A673 (cell line): ENCODE results near the gene DYNLT1. TPM values are rescaled to one million over a fixed set of nuclear protein-coding genes. Genes with fewer than 3 reads are reported as not detected.

Experiments
- BruUV-seq: library from RNA; stranded (reverse); fragments of 400-500 nt; replicated peaks from 2 replicates; lab custom pipeline; 2021; lab: Mats Ljungman, UMichigan
- CTCF ChIA-PET: fragments of 300-600 bp; sonication (Branson Sonifier 250); formaldehyde crosslinking; loops from one replicate; lab custom pipeline; 2022; ENCODE audit warnings: antibody characterized with exemption; lab: Charles Lee
- POLR2A ChIA-PET: fragments of 300-600 bp; sonication (Branson Sonifier 250); formaldehyde crosslinking; loops from one replicate; lab custom pipeline; 2022; ENCODE audit warnings: antibody characterized with exemption; ENCODE audit not compliant: low non-redundant PET; lab: Charles Lee
- DNase-seq: peaks from one replicate; pipeline ENCODE4 v3.0.0-alpha.2; 2015; ENCODE audit warnings: low spot score
- H3K27ac ChIP-seq: fragments of 200-600 bp; sonication (generic); 2 replicates; pipeline ENCODE4 v1.5.1; 2016; ENCODE audit warnings: mixed run types, low read depth, mild to moderate bottlenecking, mixed read lengths, antibody characterized with exemption, low read length; ENCODE audit not compliant: poor library complexity, severe bottlenecking
- H3K27me3 ChIP-seq: fragments of 200-600 bp; sonication (generic); replicated peaks from 2 replicates; pipeline ENCODE4 v1.6.1; 2017; ENCODE audit warnings: mixed run types, low read depth, mild to moderate bottlenecking, mixed read lengths, antibody characterized with exemption, low read length; ENCODE audit not compliant: insufficient read depth, poor library complexity
- H3K36me3 ChIP-seq: fragments of 200-600 bp; sonication (generic); 2 replicates; pipeline ENCODE4 v1.6.1; 2016; ENCODE audit warnings: mixed run types, mild to moderate bottlenecking, mixed read lengths, antibody characterized with exemption, low read length; ENCODE audit not compliant: insufficient read depth, poor library complexity, severe bottlenecking
- H3K4me1 ChIP-seq: fragments of 200-600 bp; sonication (generic); 2 replicates; pipeline ENCODE4 v1.6.1; 2017; ENCODE audit warnings: mixed run types, mild to moderate bottlenecking, mixed read lengths, antibody characterized with exemption, low read length; ENCODE audit not compliant: insufficient read depth, poor library complexity, severe bottlenecking
- H3K4me3 ChIP-seq: fragments of 200-600 bp; sonication (generic); 2 replicates; pipeline ENCODE4 v1.5.1; 2016; ENCODE audit warnings: low read depth, mixed run types, mild to moderate bottlenecking, mixed read lengths, low read length; ENCODE audit not compliant: poor library complexity, severe bottlenecking
- H3K9me3 ChIP-seq: fragments of 200-600 bp; sonication (generic); 2 replicates; pipeline ENCODE4 v1.6.1; 2016; ENCODE audit warnings: mixed run types, low read depth, mild to moderate bottlenecking, mixed read lengths, antibody characterized with exemption, low read length; ENCODE audit not compliant: poor library complexity, severe bottlenecking
- CTCF ChIP-seq: fragments of 300-800, 200-600 bp; sonication (generic); conservative IDR thresholded peaks from 2 replicates; pipeline ENCODE4 v1.5.1; 2017; ENCODE audit warnings: low read depth, mild to moderate bottlenecking, antibody characterized with exemption, low read length, moderate library complexity, mixed read lengths
- EZH2 ChIP-seq: fragments of 200-600 bp; sonication (generic); IDR thresholded peaks from 2 replicates; pipeline ENCODE4 v1.6.1; 2017; ENCODE audit warnings: borderline replicate concordance, low read depth, mild to moderate bottlenecking, mixed read lengths, antibody characterized with exemption, low read length; ENCODE audit not compliant: poor library complexity, severe bottlenecking
- intact Hi-C: fragments of 100-400 bp; cut with micrococcal nuclease; formaldehyde crosslinking; loops from one replicate; pipeline ENCODE4 v1.10.0; 2022; ENCODE audit not compliant: unreplicated experiment
- total RNA-seq: library from RNA; stranded (reverse); gene quantifications from 2 replicates; pipeline ENCODE4 v1.2.3, GENCODE V29; 2021

The DYNLT1 gene
- total RNA-seq, 1 experiment from 2014 or later: 137 TPM

GRCh38 chr6:158628542-158628941, 16.0 kb downstream of the DYNLT1 start:
- ChIA-PET POLR2A (no interaction called here), CTCF (no interaction called here)

GRCh38 chr6:158627940-158628211, 16.7 kb downstream of the DYNLT1 start:
- Histone ChIP-seq H3K4me1 (no peaks in the 10 kb centered on the region), H3K9me3 (no peaks in the 10 kb centered on the region), H3K27me3 (no peaks in the 10 kb centered on the region), H3K27ac (no peak overlapping the region), H3K4me3 (no peak overlapping the region), H3K36me3 (peaks cover 22% of the 10 kb centered on the region)
- POLR2A ChIA-PET: no interaction called here
- intact Hi-C loops: no loop called here
- CTCF ChIA-PET: no interaction called here
- TF ChIP-seq CTCF (no peak), EZH2 (no peak)
- no TSS peak for BruUV-seq
- no peak for DNase-seq

More at GRCh38 chr6:158628542-158628941, 16.0 kb downstream of the DYNLT1 start:
- no peak for DNase-seq
- peaks cover 26% of the 10 kb centered on the region for H3K36me3 ChIP-seq
- H3K4me1 ChIP-seq: no peaks in the 10 kb centered on the region
- H3K4me3 ChIP-seq: no peak overlapping the region
- no peaks in the 10 kb centered on the region for H3K9me3 ChIP-seq
- H3K27ac ChIP-seq: no peak overlapping the region
- TF ChIP-seq CTCF: no peak
- no peaks in the 10 kb centered on the region for H3K27me3 ChIP-seq
- intact Hi-C loops: no loop called here
- BruUV-seq: no TSS peak

- intact Hi-C loops: no loop called here
- no peak for DNase-seq
- Histone ChIP-seq H3K27ac (no peak overlapping the region), H3K27me3 (no peaks in the 10 kb centered on the region), H3K4me3 (no peak overlapping the region), H3K36me3 (peaks cover 25% of the 10 kb centered on the region), H3K9me3 (no peaks in the 10 kb centered on the region), H3K4me1 (no peaks in the 10 kb centered on the region)
- no TSS peak for BruUV-seq
- no peak for TF ChIP-seq CTCF
- no peak for TF ChIP-seq EZH2
- POLR2A ChIA-PET: no interaction called here
- CTCF ChIA-PET: no interaction called here
Measured at GRCh38 chr6:158627168-158627939, 17.2 kb downstream of the DYNLT1 start.
